ENCODE data around the gene ZSWIM9.
"Not testable (repeated sequence)": the region's sequence is repeated elsewhere in the genome, so short reads cannot be mapped to it uniquely, and the experiment has no call there.

Gene ZSWIM9

DNA sequence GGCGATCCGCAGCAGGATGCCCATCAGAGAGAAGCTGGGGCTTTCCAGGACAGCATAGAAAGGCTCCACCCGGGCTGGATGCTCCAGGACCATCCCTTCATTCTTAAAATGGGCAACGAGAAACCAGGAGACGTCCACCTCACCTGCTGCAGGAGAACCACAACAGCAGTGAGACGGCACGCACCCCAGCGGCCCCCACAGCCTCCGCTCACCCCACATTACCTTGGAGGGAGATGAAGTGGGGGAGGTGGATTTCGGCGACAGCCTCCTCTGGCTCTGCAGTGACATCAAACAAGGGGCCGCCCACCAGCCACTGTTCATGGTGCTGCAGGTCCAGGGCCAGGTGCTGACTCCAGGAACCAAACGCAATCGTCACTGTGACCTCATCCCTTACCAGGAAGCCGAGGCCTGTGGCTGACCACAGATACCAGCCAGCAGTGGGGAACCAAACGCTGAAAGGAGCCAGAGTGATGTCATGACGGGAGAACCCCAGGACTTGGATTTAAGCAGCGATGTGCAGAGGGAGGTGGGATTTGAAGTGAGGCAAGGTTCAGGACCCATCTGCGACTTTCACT lies 60.2 kb downstream of the ZSWIM9 start:
- TF ChIP-seq, protein P1, sequence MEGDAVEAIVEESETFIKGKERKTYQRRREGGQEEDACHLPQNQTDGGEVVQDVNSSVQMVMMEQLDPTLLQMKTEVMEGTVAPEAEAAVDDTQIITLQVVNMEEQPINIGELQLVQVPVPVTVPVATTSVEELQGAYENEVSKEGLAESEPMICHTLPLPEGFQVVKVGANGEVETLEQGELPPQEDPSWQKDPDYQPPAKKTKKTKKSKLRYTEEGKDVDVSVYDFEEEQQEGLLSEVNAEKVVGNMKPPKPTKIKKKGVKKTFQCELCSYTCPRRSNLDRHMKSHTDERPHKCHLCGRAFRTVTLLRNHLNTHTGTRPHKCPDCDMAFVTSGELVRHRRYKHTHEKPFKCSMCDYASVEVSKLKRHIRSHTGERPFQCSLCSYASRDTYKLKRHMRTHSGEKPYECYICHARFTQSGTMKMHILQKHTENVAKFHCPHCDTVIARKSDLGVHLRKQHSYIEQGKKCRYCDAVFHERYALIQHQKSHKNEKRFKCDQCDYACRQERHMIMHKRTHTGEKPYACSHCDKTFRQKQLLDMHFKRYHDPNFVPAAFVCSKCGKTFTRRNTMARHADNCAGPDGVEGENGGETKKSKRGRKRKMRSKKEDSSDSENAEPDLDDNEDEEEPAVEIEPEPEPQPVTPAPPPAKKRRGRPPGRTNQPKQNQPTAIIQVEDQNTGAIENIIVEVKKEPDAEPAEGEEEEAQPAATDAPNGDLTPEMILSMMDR (IDR thresholded peaks at IDR 0.05; ENCODE audit: low read length, missing control alignments) = no peak
- DNase-seq (ENCODE audit: low read depth) = no peak
- no peak overlapping the region for H3K4me3 ChIP-seq (replicated peaks; ENCODE audit: low read depth, low read length)

DNA sequence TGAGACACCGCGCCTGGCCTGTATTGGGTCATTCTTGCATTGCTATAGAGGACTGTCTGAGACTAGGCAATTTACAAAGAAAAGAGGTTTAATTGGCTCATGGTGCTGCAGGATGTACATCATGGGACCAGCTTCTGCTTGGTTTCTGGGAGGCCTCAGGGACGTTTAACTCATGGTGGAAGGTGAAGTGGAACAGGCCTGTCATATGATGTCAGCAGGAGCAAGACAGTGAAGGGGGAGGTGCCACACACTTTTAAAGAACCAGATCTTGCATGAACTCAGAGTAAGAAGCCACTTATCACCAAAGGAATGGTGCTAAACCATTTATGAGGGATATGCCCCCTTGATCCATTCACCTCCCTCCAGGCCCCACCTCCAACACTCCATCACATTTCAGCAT lies 66.6 kb downstream of the ZSWIM9 start:
- no peak overlapping the region for H3K4me3 ChIP-seq (replicated peaks; ENCODE audit: low read depth, low read length)
- TF ChIP-seq, protein P1 (IDR thresholded peaks at IDR 0.05; ENCODE audit: low read length, missing control alignments) = no peak
- DNase-seq (ENCODE audit: low read depth) = no peak

DNA sequence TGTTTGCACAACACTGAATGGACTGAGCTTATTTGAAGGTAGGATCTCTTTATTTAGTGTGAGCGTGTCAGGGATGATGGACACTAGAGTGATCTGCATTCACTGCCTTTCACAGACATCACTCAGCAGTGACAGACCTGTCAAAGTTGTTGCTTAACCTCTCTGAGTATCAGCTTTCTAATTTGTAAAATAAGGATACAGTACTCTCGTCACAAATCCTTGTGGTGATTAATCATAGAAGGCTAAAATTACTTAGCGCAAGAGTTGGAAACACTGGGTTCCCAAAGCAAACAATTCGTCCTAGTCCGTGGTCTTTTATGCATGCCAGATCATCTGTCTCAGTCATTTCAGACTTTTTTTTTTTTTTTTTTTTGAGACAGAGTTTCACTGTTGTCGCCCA lies 68.6 kb downstream of the ZSWIM9 start:
- TF ChIP-seq, protein P1 (IDR thresholded peaks at IDR 0.05; ENCODE audit: low read length, missing control alignments) = no peak
- no peak overlapping the region for H3K4me3 ChIP-seq (replicated peaks; ENCODE audit: low read depth, low read length)
- DNase-seq (ENCODE audit: low read depth) = no peak

DNA sequence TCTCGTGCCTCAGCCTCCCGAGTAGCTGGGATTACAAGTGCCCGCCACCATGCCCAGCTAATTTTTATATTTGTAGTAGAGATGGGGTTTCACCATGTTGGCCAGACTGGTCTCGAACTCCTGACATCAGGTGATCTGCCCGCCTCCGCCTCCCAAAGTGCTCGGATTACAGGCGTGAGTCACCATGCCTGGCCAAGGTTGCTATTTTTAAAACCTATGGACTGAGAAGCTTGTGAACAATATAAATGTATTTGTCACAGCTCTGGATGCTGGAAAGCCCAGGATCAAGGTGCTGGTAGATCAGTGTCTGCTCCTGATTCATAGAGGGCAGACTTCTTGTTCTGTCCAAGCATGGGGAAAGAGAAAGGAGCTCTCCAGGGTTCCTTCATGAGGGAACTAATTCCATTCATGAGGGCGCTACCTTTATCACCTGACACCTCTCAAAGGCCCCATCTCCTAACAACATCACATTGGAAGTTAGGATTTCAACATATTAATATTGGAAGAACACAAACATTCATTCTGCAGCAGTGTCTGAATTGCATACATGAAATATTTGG lies 69.2 kb downstream of the ZSWIM9 start:
- DNase-seq (ENCODE audit: low read depth) = no peak
- TF ChIP-seq, protein P1 (IDR thresholded peaks at IDR 0.05; ENCODE audit: low read length, missing control alignments) = no peak
- H3K4me3 ChIP-seq (replicated peaks; ENCODE audit: low read depth, low read length) = no peak overlapping the region

GRCh38 chr19:48241771-48242170 lies 71.3 kb downstream of the ZSWIM9 start:
- DNase-seq (ENCODE audit: low read depth); H3K4me3 ChIP-seq (replicated peaks; ENCODE audit: low read depth, low read length): not testable (repeated sequence)

GRCh38 chr19:48244281-48244680 lies 73.8 kb downstream of the ZSWIM9 start:
- TF ChIP-seq, protein P1 (IDR thresholded peaks at IDR 0.05; ENCODE audit: low read length, missing control alignments) = no peak
- DNase-seq (ENCODE audit: low read depth) = peak; percentile 47
- H3K4me3 ChIP-seq (replicated peaks; ENCODE audit: low read depth, low read length) = no peak overlapping the region

GRCh38 chr19:48246101-48246500 lies 75.6 kb downstream of the ZSWIM9 start:
- H3K4me3 ChIP-seq (replicated peaks; ENCODE audit: low read depth, low read length) = no peak overlapping the region
- no peak for DNase-seq (ENCODE audit: low read depth)
- TF ChIP-seq, protein P1 (IDR thresholded peaks at IDR 0.05; ENCODE audit: low read length, missing control alignments) = no peak

All from fibroblast of pulmonary artery (primary cell).